DND-41 (cell line): ENCODE measurements around the gene ALAS1.
"Not testable (repeated sequence)": the region's sequence is repeated elsewhere in the genome, so short reads cannot be mapped to it uniquely, and the experiment has no call there.

ENCODE experiments used
- ATAC-seq: fragments of 200-7000 bp; cut with Tn5 transposase; 3 replicates; pipeline ENCODE4 v1.9.1; 2021; ENCODE audit warnings: low read depth; ENCODE audit not compliant: insufficient read depth
- DNase-seq: peaks from one replicate; pipeline ENCODE4 v3.0.0-alpha.2; 2020
- H2AFZ ChIP-seq: 2 replicates; pipeline ENCODE4 v1.6.0; 2012; ENCODE audit warnings: low read depth, low read length
- H3K27ac ChIP-seq: 2 replicates; pipeline ENCODE4 v1.5.1; 2012; ENCODE audit warnings: low read length, inconsistent platforms
- H3K27me3 ChIP-seq: fragments of 200-600 bp; sonication (generic); 2 replicates; pipeline ENCODE4 v1.6.0; 2012; ENCODE audit warnings: low read length, mild to moderate bottlenecking, inconsistent platforms; ENCODE audit not compliant: insufficient read depth, poor library complexity
- H3K36me3 ChIP-seq: 2 replicates; pipeline ENCODE4 v1.5.1; 2012; ENCODE audit warnings: low read length, inconsistent platforms; ENCODE audit not compliant: insufficient read depth
- H3K4me1 ChIP-seq: 2 replicates; pipeline ENCODE4 v1.5.1; 2012; ENCODE audit warnings: mild to moderate bottlenecking, low read length; ENCODE audit not compliant: insufficient read depth
- H3K4me2 ChIP-seq: 2 replicates; pipeline ENCODE4 v1.6.0; 2012; ENCODE audit warnings: mild to moderate bottlenecking, moderate library complexity, low read length, inconsistent platforms; ENCODE audit not compliant: insufficient read depth
- H3K4me3 ChIP-seq, 2 experiments: fragments of 200-600 bp in 1 of 2; shearing (Covaris generic) in 1 of 2; 2 replicates each; pipeline ENCODE4 v1.5.1; 2012 to 2016; ENCODE audit warnings: inconsistent platforms in 2 of 2, low read length in 2 of 2, mild to moderate bottlenecking in 2 of 2, low read depth in 1 of 2, moderate library complexity in 1 of 2
- H3K79me2 ChIP-seq: 2 replicates; pipeline ENCODE4 v1.6.0; 2012; ENCODE audit warnings: low read length, inconsistent platforms; ENCODE audit not compliant: insufficient read depth
- H3K9ac ChIP-seq: 2 replicates; pipeline ENCODE4 v1.6.0; 2012; ENCODE audit warnings: low read depth, mild to moderate bottlenecking, inconsistent platforms, low read length, moderate library complexity
- H3K9me3 ChIP-seq: 2 replicates; pipeline ENCODE4 v1.5.1; 2012; ENCODE audit warnings: low read length, moderate library complexity, mild to moderate bottlenecking, inconsistent platforms; ENCODE audit not compliant: insufficient read depth, severe bottlenecking
- H4K20me1 ChIP-seq: 2 replicates; pipeline ENCODE4 v1.6.0; 2012; ENCODE audit warnings: low read length; ENCODE audit not compliant: insufficient read depth
- CTCF ChIP-seq: IDR thresholded peaks from 2 replicates; pipeline ENCODE4 v1.5.1; 2012; ENCODE audit warnings: borderline replicate concordance, low read length, moderate library complexity, mild to moderate bottlenecking; ENCODE audit not compliant: poor library complexity, severe bottlenecking; ENCODE audit errors: extremely low read depth
- EZH2 ChIP-seq: IDR thresholded peaks from 3 replicates; pipeline ENCODE4 v1.6.1; 2012; ENCODE audit warnings: borderline replicate concordance, low read depth, mild to moderate bottlenecking, moderate library complexity, low read length, inconsistent platforms; ENCODE audit not compliant: severe bottlenecking

The ALAS1 gene

GRCh38 chr3:52177701-52178042 lies 20.3 kb upstream of the ALAS1 start:
- H2AFZ ChIP-seq: no peak overlapping the region
- H3K9me3 ChIP-seq: no peaks in the 10 kb centered on the region
- no peak overlapping the region for H3K9ac ChIP-seq
- DNase-seq: no peak
- no peaks in the 10 kb centered on the region for H4K20me1 ChIP-seq
- no peaks in the 10 kb centered on the region for H3K4me1 ChIP-seq
- no peaks in the 10 kb centered on the region for H3K79me2 ChIP-seq
- H3K27ac ChIP-seq: no peak overlapping the region
- no peak overlapping the region for H3K4me3 ChIP-seq
- ATAC-seq: no peak
- H3K4me2 ChIP-seq: no peak overlapping the region
- no peak for TF ChIP-seq CTCF
- TF ChIP-seq EZH2: no peak
- H3K27me3 ChIP-seq: no peaks in the 10 kb centered on the region
- H3K36me3 ChIP-seq: no peaks in the 10 kb centered on the region

- DNase-seq, ATAC-seq, H3K4me1 ChIP-seq, H2AFZ ChIP-seq, H4K20me1 ChIP-seq, H3K27ac ChIP-seq, H3K27me3 ChIP-seq, H3K9me3 ChIP-seq, H3K36me3 ChIP-seq, H3K79me2 ChIP-seq, H3K4me3 ChIP-seq, H3K9ac ChIP-seq, H3K4me2 ChIP-seq: not testable (repeated sequence)
These were observed 19.8 kb upstream of the ALAS1 start for GRCh38 chr3:52178126-52178525.

- TF ChIP-seq EZH2 (no peak), CTCF (no peak)
- H4K20me1 ChIP-seq: no peaks in the 10 kb centered on the region
- H3K9me3 ChIP-seq: no peaks in the 10 kb centered on the region
- no peak overlapping the region for H3K4me3 ChIP-seq
- no peaks in the 10 kb centered on the region for H3K36me3 ChIP-seq
- no peak overlapping the region for H3K9ac ChIP-seq
- no peak overlapping the region for H3K27ac ChIP-seq
- H3K4me1 ChIP-seq: no peaks in the 10 kb centered on the region
- H2AFZ ChIP-seq: no peak overlapping the region
- no peak for DNase-seq
- ATAC-seq: no peak
- no peaks in the 10 kb centered on the region for H3K79me2 ChIP-seq
- H3K4me2 ChIP-seq: no peak overlapping the region
- no peaks in the 10 kb centered on the region for H3K27me3 ChIP-seq
These were observed 19.4 kb upstream of the ALAS1 start for GRCh38 chr3:52178537-52178936.

- no peak overlapping the region for H3K27ac ChIP-seq
- H3K4me2 ChIP-seq: no peak overlapping the region
- no peak overlapping the region for H3K4me3 ChIP-seq
- no peaks in the 10 kb centered on the region for H3K27me3 ChIP-seq
- H3K4me1 ChIP-seq: no peaks in the 10 kb centered on the region
- TF ChIP-seq EZH2 (no peak), CTCF (no peak)
- H3K79me2 ChIP-seq: no peaks in the 10 kb centered on the region
- ATAC-seq: no peak
- no peaks in the 10 kb centered on the region for H3K36me3 ChIP-seq
- H2AFZ ChIP-seq: no peak overlapping the region
- DNase-seq: no peak
- H4K20me1 ChIP-seq: no peaks in the 10 kb centered on the region
- no peaks in the 10 kb centered on the region for H3K9me3 ChIP-seq
- H3K9ac ChIP-seq: no peak overlapping the region
These were observed 16.4 kb upstream of the ALAS1 start for GRCh38 chr3:52181543-52181942.
